ENCODE data around the gene GPR15LG. TPM values are rescaled to one million over a fixed set of nuclear protein-coding genes. Genes with fewer than 3 reads are reported as not detected.
"Not testable (repeated sequence)": the region's sequence is repeated elsewhere in the genome, so short reads cannot be mapped to it uniquely, and the experiment has no call there.

Gene GPR15LG
- polyA plus RNA-seq (2013): not detected in 2 replicates

DNA sequence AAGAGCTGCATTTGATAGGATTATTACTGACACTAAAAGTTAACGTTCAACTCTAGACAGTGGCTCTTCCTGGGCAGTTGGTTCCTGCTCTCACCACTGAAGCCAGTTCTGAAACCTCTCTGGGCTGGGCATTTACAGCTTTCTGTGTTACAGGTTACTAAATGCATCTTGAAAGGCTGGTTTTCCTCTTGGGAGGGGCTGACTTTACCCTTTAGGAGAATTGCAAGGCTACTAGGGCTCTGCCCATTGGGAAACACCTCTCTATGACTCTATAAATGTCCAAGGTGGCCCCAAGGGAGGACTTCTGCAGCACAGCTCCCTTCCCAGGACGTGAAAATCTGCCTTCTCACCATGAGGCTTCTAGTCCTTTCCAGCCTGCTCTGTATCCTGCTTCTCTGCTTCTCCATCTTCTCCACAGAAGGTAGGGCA lies at the start of gene GPR15LG:
Gene GPR15LG (plus strand): TSS at position 301 of the 429 bp plus-strand sequence. CDS start 51 bp downstream, at position 352.
- no CpG with 5 or more reads among the region's 2 CpGs for WGBS (ENCODE audit: extremely low coverage, insufficient coverage, insufficient read length)
- H3K36me3 ChIP-seq (ENCODE audit: control insufficient read depth in 1 of 2, insufficient read depth in 2 of 2, low read length in 2 of 2): no peaks in the 10 kb centered on the region

DNA sequence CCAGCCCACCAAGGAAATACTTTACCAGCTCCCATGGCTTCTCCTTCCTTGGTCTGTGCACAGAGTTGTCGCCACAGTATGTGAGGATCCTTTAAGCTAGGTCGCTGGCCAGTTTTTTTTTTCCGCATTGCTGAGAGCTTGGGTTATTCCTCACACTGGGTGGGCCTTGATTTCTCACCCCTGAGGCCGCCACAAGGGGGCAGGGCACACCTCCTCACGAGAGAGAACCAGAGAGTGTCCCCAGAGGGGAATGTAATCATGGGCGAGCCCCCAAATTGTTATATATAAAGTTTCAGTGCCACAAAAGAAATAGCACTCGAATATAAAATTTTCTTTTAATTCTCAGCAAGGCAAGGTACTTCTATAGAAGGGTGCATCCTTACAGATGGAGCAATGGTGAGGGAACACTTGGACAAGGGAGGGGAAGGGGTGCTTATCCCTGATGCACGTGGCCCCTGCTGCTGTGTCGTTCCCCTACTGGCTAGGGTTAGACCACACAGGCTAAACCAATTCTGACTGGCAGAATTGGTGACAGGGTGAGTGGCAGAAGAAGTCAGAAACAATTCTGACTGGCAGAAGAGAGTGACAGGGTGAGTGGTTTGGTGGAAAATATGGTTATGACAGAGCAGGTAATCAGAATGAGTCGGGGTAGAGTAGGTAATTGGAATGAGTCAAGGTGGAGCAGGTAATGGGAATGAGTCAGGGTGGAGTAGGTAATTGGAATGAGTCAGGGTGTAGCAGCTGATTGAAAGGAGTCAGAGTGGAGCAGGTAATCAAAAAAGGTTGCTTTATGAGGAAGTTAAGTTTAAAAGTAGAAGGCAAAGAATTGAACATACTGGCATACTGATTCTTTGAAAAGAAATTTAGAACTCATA lies 47.5 kb upstream of the GPR15LG start:
- H3K9ac ChIP-seq (ENCODE audit: low read length); H3K79me2 ChIP-seq (ENCODE audit: control insufficient read depth, insufficient read depth, low read length, poor library complexity); H2BK120ac ChIP-seq (ENCODE audit: insufficient read depth, low read length, poor library complexity); H4K8ac ChIP-seq (ENCODE audit: low read depth, low read length); H3K14ac ChIP-seq (ENCODE audit: low read length); H3K4me1 ChIP-seq (ENCODE audit: control insufficient read depth in 1 of 2, insufficient read depth in 2 of 2, low read length in 2 of 2); H3K9me3 ChIP-seq (ENCODE audit: insufficient read depth, low read depth, low read length); H4K12ac ChIP-seq (ENCODE audit: low read depth, low read length); H3K4me2 ChIP-seq (ENCODE audit: low read length); H2BK12ac ChIP-seq (ENCODE audit: low read length); DNase-seq; H3K27ac ChIP-seq (ENCODE audit: low read depth, low read length); H2AK5ac ChIP-seq (ENCODE audit: low read length); H4K91ac ChIP-seq (ENCODE audit: low read depth, low read length); H3K4ac ChIP-seq (ENCODE audit: low read depth, low read length); H2AFZ ChIP-seq (ENCODE audit: insufficient read depth, low read length, poor library complexity); H3K23ac ChIP-seq (ENCODE audit: low read length); H3K27me3 ChIP-seq (ENCODE audit: insufficient read depth, low read length); H3K36me3 ChIP-seq (ENCODE audit: control insufficient read depth in 1 of 2, insufficient read depth in 2 of 2, low read length in 2 of 2); H3K79me1 ChIP-seq (ENCODE audit: low read length); H2BK5ac ChIP-seq (ENCODE audit: low read depth, low read length, poor library complexity); H3K18ac ChIP-seq (ENCODE audit: low read length); H3K4me3 ChIP-seq (ENCODE audit: low read depth, low read length): not testable (repeated sequence)
- WGBS (ENCODE audit: extremely low coverage, insufficient coverage, insufficient read length): no CpG with 5 or more reads among the region's 10 CpGs

More for the DNA sequence above, at the start of gene GPR15LG:
- DNase-seq: no peak
- Histone ChIP-seq H4K8ac (ENCODE audit: low read depth, low read length) (no peak within 1 kb of the TSS), H2AFZ (ENCODE audit: insufficient read depth, low read length, poor library complexity) (no peak within 1 kb of the TSS), H3K4me2 (ENCODE audit: low read length) (no peak within 1 kb of the TSS), H3K27ac (ENCODE audit: low read depth, low read length) (no peak within 1 kb of the TSS), H3K27me3 (ENCODE audit: insufficient read depth, low read length) (no peaks in the 10 kb centered on the region), H4K12ac (ENCODE audit: low read depth, low read length) (no peak within 1 kb of the TSS), H3K23ac (ENCODE audit: low read length) (peak within 1 kb of the TSS; percentile 49), H3K4ac (ENCODE audit: low read depth, low read length) (no peak within 1 kb of the TSS), H3K79me2 (ENCODE audit: control insufficient read depth, insufficient read depth, low read length, poor library complexity) (no peaks in the 10 kb centered on the region), H3K9ac (ENCODE audit: low read length) (no peak within 1 kb of the TSS), H3K14ac (ENCODE audit: low read length) (no peak within 1 kb of the TSS), H4K91ac (ENCODE audit: low read depth, low read length) (no peak within 1 kb of the TSS), H2BK5ac (ENCODE audit: low read depth, low read length, poor library complexity) (no peak within 1 kb of the TSS), H3K4me3 (ENCODE audit: low read depth, low read length) (no peak within 1 kb of the TSS), H3K79me1 (ENCODE audit: low read length) (no peaks in the 10 kb centered on the region), H2AK5ac (ENCODE audit: low read length) (no peak within 1 kb of the TSS), H3K4me1 (ENCODE audit: control insufficient read depth in 1 of 2, insufficient read depth in 2 of 2, low read length in 2 of 2) (no peaks in the 10 kb centered on the region), H2BK120ac (ENCODE audit: insufficient read depth, low read length, poor library complexity) (no peak within 1 kb of the TSS), H3K18ac (ENCODE audit: low read length) (no peak within 1 kb of the TSS), H2BK12ac (ENCODE audit: low read length) (no peak within 1 kb of the TSS), H3K9me3 (ENCODE audit: insufficient read depth, low read depth, low read length) (no peaks in the 10 kb centered on the region)

GRCh38 chr10:84126785-84127167 lies 46.8 kb upstream of the GPR15LG start:
- peaks cover 10% of the 10 kb centered on the region for H3K9me3 ChIP-seq (ENCODE audit: insufficient read depth, low read depth, low read length)
- H2AFZ ChIP-seq (ENCODE audit: insufficient read depth, low read length, poor library complexity): no peak overlapping the region
- H3K14ac ChIP-seq (ENCODE audit: low read length): no peak overlapping the region
- H3K23ac ChIP-seq (ENCODE audit: low read length): no peak overlapping the region
- DNase-seq: no peak
- no peak overlapping the region for H4K12ac ChIP-seq (ENCODE audit: low read depth, low read length)
- H3K27me3 ChIP-seq (ENCODE audit: insufficient read depth, low read length): no peaks in the 10 kb centered on the region
- H4K8ac ChIP-seq (ENCODE audit: low read depth, low read length): no peak overlapping the region
- no peak overlapping the region for H3K4ac ChIP-seq (ENCODE audit: low read depth, low read length)
- H3K79me2 ChIP-seq (ENCODE audit: control insufficient read depth, insufficient read depth, low read length, poor library complexity): no peaks in the 10 kb centered on the region
- H3K4me3 ChIP-seq (ENCODE audit: low read depth, low read length): no peak overlapping the region
- no peaks in the 10 kb centered on the region for H3K79me1 ChIP-seq (ENCODE audit: low read length)
- no peaks in the 10 kb centered on the region for H3K4me1 ChIP-seq (ENCODE audit: control insufficient read depth in 1 of 2, insufficient read depth in 2 of 2, low read length in 2 of 2)
- no peak overlapping the region for H2BK120ac ChIP-seq (ENCODE audit: insufficient read depth, low read length, poor library complexity)
- no CpG with 5 or more reads among the region's 1 CpG for WGBS (ENCODE audit: extremely low coverage, insufficient coverage, insufficient read length)
- H3K36me3 ChIP-seq (ENCODE audit: control insufficient read depth in 1 of 2, insufficient read depth in 2 of 2, low read length in 2 of 2): no peaks in the 10 kb centered on the region
- H2AK5ac ChIP-seq (ENCODE audit: low read length): no peak overlapping the region
- H3K9ac ChIP-seq (ENCODE audit: low read length): no peak overlapping the region
- no peak overlapping the region for H2BK12ac ChIP-seq (ENCODE audit: low read length)
- H4K91ac ChIP-seq (ENCODE audit: low read depth, low read length): no peak overlapping the region
- no peak overlapping the region for H3K18ac ChIP-seq (ENCODE audit: low read length)
- H3K27ac ChIP-seq (ENCODE audit: low read depth, low read length): no peak overlapping the region
- no peak overlapping the region for H3K4me2 ChIP-seq (ENCODE audit: low read length)
- no peak overlapping the region for H2BK5ac ChIP-seq (ENCODE audit: low read depth, low read length, poor library complexity)

DNA sequence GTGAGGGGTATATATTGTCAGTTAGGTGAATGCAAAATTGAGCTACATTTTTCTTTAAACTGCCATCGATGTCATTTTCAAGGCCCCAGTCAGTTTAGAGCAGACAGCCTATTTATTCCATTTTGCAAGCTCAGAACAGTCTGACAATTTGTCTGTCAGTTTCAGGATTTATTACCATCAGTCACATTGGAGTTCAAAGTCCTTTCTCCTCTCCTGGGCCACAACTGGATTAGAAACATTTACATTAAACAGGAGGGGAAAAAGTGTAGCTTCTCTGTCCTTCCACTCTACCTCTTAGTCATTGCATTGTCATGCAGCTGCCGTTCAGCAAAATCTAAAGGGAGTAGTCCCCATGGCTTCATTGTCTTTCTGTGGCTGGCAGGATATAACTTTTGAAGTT lies 37.8 kb upstream of the GPR15LG start:
- Histone ChIP-seq H3K9ac (ENCODE audit: low read length) (no peak overlapping the region), H2AK5ac (ENCODE audit: low read length) (no peak overlapping the region), H3K79me1 (ENCODE audit: low read length) (peaks cover 6% of the 10 kb centered on the region), H2BK12ac (ENCODE audit: low read length) (no peak overlapping the region), H3K23ac (ENCODE audit: low read length) (no peak overlapping the region), H2AFZ (ENCODE audit: insufficient read depth, low read length, poor library complexity) (no peak overlapping the region), H3K4me2 (ENCODE audit: low read length) (no peak overlapping the region), H4K8ac (ENCODE audit: low read depth, low read length) (no peak overlapping the region), H3K18ac (ENCODE audit: low read length) (no peak overlapping the region), H3K27me3 (ENCODE audit: insufficient read depth, low read length) (no peaks in the 10 kb centered on the region), H2BK5ac (ENCODE audit: low read depth, low read length, poor library complexity) (no peak overlapping the region), H3K9me3 (ENCODE audit: insufficient read depth, low read depth, low read length) (no peaks in the 10 kb centered on the region), H3K14ac (ENCODE audit: low read length) (no peak overlapping the region), H3K27ac (ENCODE audit: low read depth, low read length) (no peak overlapping the region), H3K4ac (ENCODE audit: low read depth, low read length) (no peak overlapping the region), H3K4me1 (ENCODE audit: control insufficient read depth in 1 of 2, insufficient read depth in 2 of 2, low read length in 2 of 2) (peaks cover 6% of the 10 kb centered on the region in 2 experiments), H3K79me2 (ENCODE audit: control insufficient read depth, insufficient read depth, low read length, poor library complexity) (peaks cover 10% of the 10 kb centered on the region), H4K12ac (ENCODE audit: low read depth, low read length) (no peak overlapping the region), H2BK120ac (ENCODE audit: insufficient read depth, low read length, poor library complexity) (no peak overlapping the region), H3K36me3 (ENCODE audit: control insufficient read depth in 1 of 2, insufficient read depth in 2 of 2, low read length in 2 of 2) (no peaks in the 10 kb centered on the region), H4K91ac (ENCODE audit: low read depth, low read length) (no peak overlapping the region), H3K4me3 (ENCODE audit: low read depth, low read length) (no peak overlapping the region)
- WGBS (ENCODE audit: extremely low coverage, insufficient coverage, insufficient read length): no CpG with 5 or more reads among the region's 2 CpGs
- DNase-seq: no peak
